ENCODE measurements around the gene SLC30A4. TPM values are rescaled to one million over a fixed set of nuclear protein-coding genes. Genes with fewer than 3 reads are reported as not detected.
A peak's percentile ranks its signal among the peaks of the same experiment; 100 is the strongest.

Gene SLC30A4
- total and polyA plus RNA-seq, 9 donors: 2.5 to 10.9 (median 7.5) TPM

DNA sequence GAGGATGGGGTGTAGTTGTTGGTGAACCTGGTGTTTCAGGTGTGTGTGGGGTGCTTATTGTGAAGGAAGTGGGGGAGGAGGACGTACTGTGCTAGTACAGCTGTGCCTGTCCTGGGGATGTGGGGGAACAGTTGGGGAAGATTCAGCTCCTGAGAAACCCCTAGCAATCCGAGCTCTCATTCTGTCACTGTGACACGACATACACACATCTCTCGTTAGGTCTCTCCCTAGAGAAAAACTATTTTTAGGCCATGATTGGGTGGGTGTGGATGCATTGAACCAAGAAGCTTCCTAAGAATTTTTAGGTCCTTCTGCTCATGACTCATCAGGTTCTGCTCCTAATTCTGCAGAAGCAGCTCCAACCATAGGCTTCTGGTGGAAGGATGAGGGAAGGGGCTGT lies 54.3 kb downstream of the SLC30A4 start:
- Histone ChIP-seq H3K4me1 (ENCODE audit: insufficient read depth) (no peaks in the 10 kb centered on the region), H3K27me3 (no peaks in the 10 kb centered on the region), H3K27ac (no peak overlapping the region), H3K36me3 (no peaks in the 10 kb centered on the region), H3K4me3 (no peak overlapping the region), H3K9me3 (no peaks in the 10 kb centered on the region)
- DNase-seq: no peak
- intact Hi-C loops (cut with DNase I): no loop called here
- TF ChIP-seq, protein P1, sequence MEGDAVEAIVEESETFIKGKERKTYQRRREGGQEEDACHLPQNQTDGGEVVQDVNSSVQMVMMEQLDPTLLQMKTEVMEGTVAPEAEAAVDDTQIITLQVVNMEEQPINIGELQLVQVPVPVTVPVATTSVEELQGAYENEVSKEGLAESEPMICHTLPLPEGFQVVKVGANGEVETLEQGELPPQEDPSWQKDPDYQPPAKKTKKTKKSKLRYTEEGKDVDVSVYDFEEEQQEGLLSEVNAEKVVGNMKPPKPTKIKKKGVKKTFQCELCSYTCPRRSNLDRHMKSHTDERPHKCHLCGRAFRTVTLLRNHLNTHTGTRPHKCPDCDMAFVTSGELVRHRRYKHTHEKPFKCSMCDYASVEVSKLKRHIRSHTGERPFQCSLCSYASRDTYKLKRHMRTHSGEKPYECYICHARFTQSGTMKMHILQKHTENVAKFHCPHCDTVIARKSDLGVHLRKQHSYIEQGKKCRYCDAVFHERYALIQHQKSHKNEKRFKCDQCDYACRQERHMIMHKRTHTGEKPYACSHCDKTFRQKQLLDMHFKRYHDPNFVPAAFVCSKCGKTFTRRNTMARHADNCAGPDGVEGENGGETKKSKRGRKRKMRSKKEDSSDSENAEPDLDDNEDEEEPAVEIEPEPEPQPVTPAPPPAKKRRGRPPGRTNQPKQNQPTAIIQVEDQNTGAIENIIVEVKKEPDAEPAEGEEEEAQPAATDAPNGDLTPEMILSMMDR (IDR thresholded peaks at IDR 0.05): no peak
- TF ChIP-seq EP300 (IDR thresholded peaks at IDR 0.05) (no peak), POLR2A (IDR thresholded peaks at IDR 0.05) (no peak)
- 63 to 69% (median 66%) methylated on average over 4 of the region's 4 CpGs for WGBS, 3 donors

DNA sequence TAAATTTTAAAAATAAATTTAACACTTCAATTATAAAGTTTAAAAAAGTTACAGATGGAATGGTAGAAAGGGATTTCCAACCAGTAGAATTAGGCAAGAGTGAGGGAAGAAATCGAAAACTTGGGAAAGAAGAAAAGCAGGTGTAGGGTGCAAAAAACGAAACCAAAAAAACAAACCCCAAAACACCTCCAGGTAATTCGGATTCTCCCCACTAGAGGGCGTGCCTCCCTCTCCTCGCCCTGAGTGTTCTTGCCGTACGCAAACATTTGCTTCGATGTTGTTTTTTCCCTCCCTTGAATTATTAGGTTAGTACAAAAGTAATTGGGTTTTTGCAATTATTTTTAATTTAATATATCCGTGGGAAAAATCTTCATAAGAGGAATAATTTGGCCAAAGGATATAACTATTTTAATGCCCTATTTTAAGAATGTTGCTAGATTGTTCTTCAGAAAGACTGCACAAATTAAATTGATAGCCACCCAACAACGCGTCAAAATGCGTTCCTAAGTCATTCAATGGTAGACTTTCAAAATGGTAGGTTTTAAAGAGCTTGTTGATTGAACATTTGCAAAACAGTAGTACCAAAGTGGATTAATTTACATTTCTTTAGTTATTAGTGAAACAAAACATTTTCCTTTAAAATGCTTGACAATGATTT lies 63.7 kb downstream of the SLC30A4 start:
- Histone ChIP-seq H3K4me1 (ENCODE audit: insufficient read depth) (no peaks in the 10 kb centered on the region), H3K27ac (no peak overlapping the region), H3K36me3 (no peaks in the 10 kb centered on the region), H3K27me3 (no peaks in the 10 kb centered on the region), H3K4me3 (peak overlapping the region; percentile 39), H3K9me3 (no peaks in the 10 kb centered on the region)
- peak; percentile 48 to 77 (median 70) for DNase-seq
- TF ChIP-seq, protein P1 (IDR thresholded peaks at IDR 0.05): peak; percentile 46 to 83 (median 66)
- no peak for TF ChIP-seq EP300 (IDR thresholded peaks at IDR 0.05)
- TF ChIP-seq POLR2A (IDR thresholded peaks at IDR 0.05): no peak
- WGBS, 3 donors: 12 to 15% (median 13%) methylated on average over 12 of the region's 12 CpGs
- intact Hi-C loops (cut with DNase I): loop anchor here in 2 of 4 donors (5.0 to 10.0 kb wide), 3 partner anchors 153 to 297 kb away; no protein-coding TSS in a partner anchor

DNA sequence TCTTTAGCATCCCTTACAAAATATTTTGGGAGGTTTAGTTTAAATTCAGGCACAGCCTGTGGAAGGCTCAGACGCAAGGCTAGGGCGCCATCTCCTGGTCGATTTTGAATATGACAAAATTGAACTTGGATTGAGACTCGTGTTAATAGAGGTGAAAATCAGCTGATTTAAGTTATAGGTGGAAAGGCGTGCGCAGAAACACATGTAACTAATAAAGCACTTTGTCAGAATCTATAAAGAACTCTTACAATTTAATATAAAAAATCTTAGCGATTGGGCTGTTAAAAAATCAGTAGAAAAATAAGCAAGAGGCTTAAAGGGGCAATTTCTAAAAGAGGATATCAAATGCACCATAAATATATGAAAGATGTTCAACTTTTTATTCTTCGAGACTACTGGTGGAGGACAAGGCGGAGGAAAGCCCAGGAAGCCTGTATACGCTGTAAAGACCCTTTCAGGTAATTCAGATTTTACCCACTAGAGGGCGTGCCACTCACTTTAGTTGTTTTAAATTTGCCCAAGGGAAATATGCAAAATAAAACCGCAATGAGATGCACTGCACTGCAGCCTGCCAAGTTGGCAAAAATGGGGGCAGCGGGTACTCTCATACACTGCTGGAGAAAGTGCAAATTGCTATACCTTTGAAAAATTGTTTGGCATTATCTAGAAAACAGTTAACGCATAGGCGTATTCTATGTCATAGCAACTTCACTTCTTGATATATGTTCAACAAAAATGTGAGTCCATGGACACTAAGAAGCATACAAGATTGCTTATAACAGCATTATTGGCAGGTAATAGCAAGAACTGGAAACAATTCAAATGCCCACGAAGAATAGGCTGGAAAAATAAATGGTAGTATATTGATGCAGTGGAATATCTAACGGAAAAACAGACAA lies 64.7 kb downstream of the SLC30A4 start:
- TF ChIP-seq, protein P1 (IDR thresholded peaks at IDR 0.05): peak; percentile 71 to 76 (median 72)
- TF ChIP-seq EP300 (IDR thresholded peaks at IDR 0.05): no peak
- intact Hi-C loops (cut with DNase I): loop anchor here in 2 of 4 donors (5.0 to 10.0 kb wide), 3 partner anchors 154 to 296 kb away; no protein-coding TSS in a partner anchor
- Histone ChIP-seq H3K27me3 (no peaks in the 10 kb centered on the region), H3K36me3 (no peaks in the 10 kb centered on the region), H3K4me3 (peak overlapping the region; percentile 39), H3K27ac (peak overlapping the region; percentile 15 to 71), H3K4me1 (ENCODE audit: insufficient read depth) (no peaks in the 10 kb centered on the region), H3K9me3 (no peaks in the 10 kb centered on the region)
- DNase-seq: peak; percentile 55 to 75 (median 57)
- WGBS, 3 donors: 0 to 1% (median 0%) methylated on average over 17 of the region's 17 CpGs

DNA sequence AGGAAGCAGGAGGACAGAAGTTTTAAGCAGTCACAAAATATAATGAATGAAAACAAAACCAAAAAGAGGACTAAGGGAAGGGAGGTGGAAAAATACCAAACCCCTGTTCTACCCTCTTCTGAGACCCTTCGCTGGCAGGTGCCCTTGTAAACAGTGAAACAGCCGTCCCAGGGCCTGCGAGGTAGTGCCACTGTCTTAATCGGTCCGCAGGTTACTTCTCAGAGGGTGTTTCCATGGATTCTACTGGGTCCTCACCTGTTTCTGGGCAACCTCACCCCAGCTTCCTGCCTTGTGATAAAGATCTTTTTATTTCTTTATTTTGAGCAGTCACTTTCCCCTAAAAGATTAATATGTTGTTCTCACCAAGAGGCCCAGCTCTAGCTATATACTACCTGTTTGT lies 65.3 kb downstream of the SLC30A4 start:
- TF ChIP-seq POLR2A (IDR thresholded peaks at IDR 0.05) (no peak), EP300 (IDR thresholded peaks at IDR 0.05) (no peak)
- TF ChIP-seq, protein P1 (IDR thresholded peaks at IDR 0.05): no peak
- Histone ChIP-seq H3K36me3 (no peaks in the 10 kb centered on the region), H3K4me3 (no peak overlapping the region), H3K4me1 (ENCODE audit: insufficient read depth) (no peaks in the 10 kb centered on the region), H3K27ac (no peak overlapping the region), H3K9me3 (no peaks in the 10 kb centered on the region), H3K27me3 (no peaks in the 10 kb centered on the region)
- DNase-seq: no peak
- WGBS, 3 donors: 33 to 38% (median 37%) methylated on average over 5 of the region's 5 CpGs
- intact Hi-C loops (cut with DNase I): loop anchor here in 2 of 4 donors (5.0 to 10.0 kb wide), 3 partner anchors 155 to 295 kb away; no protein-coding TSS in a partner anchor
